ENCODE measurements around the gene SLC25A22.

- TF ChIP-seq CTCF (IDR thresholded peaks at IDR 0.05; ENCODE audit: insufficient read depth, low read length) = no peak
- TF ChIP-seq GABPA (IDR thresholded peaks at IDR 0.05; ENCODE audit: low read depth) = no peak
- no peak for TF ChIP-seq REST (IDR thresholded peaks at IDR 0.05; ENCODE audit: insufficient replicate concordance, low read depth)
- TF ChIP-seq POLR2AphosphoS5 (IDR thresholded peaks at IDR 0.05; ENCODE audit: low read depth) = no peak
Measured at GRCh38 chr11:760236-760635, 37.8 kb downstream of the SLC25A22 start.
